CD14-positive monocyte (primary cell): ENCODE data around the gene TPRN. TPM values are rescaled to one million over a fixed set of nuclear protein-coding genes. Genes with fewer than 3 reads are reported as not detected.

Experiments
- DNase-seq, 3 donors: peaks; one replicate each; pipeline ENCODE4 v3.0.0-alpha.2; 2011 to 2022
- H2AFZ ChIP-seq: 2 replicates; pipeline ENCODE4 v1.6.0; 2012; ENCODE audit warnings: mild to moderate bottlenecking, low read depth, low read length, inconsistent platforms; ENCODE audit not compliant: insufficient read depth, poor library complexity, severe bottlenecking
- H3K27ac ChIP-seq, 2 donors: 1 replicate in 1 of 2; 2 replicates in 1 of 2; pipeline ENCODE4 v1.5.1; 2012 to 2013; ENCODE audit warnings: low read length in 2 of 2, control low read depth in 1 of 2, inconsistent platforms in 1 of 2, low read depth in 1 of 2, mild to moderate bottlenecking in 1 of 2
- H3K27me3 ChIP-seq, 2 donors: one replicate each; pipeline versions ENCODE4 v1.6.0 to v1.6.1; 2011 to 2013; ENCODE audit warnings: low read length in 2 of 2; ENCODE audit not compliant: control insufficient read depth in 2 of 2, insufficient read depth in 2 of 2
- H3K36me3 ChIP-seq, 2 donors: replicated peaks in 1 of 2; 1 replicate in 1 of 2; 2 replicates in 1 of 2; pipeline versions ENCODE4 v1.5.1 to v1.6.1; 2012 to 2013; ENCODE audit warnings: low read length in 2 of 2, control low read depth in 1 of 2, inconsistent platforms in 1 of 2, mild to moderate bottlenecking in 1 of 2; ENCODE audit not compliant: insufficient read depth in 2 of 2, control insufficient read depth in 1 of 2
- H3K4me1 ChIP-seq, 2 donors: 1 replicate in 1 of 2; 2 replicates in 1 of 2; pipeline versions ENCODE4 v1.5.1 to v1.6.1; 2012 to 2013; ENCODE audit warnings: low read length in 2 of 2, control low read depth in 1 of 2, inconsistent platforms in 1 of 2, mild to moderate bottlenecking in 1 of 2, moderate library complexity in 1 of 2; ENCODE audit not compliant: insufficient read depth in 2 of 2, control insufficient read depth in 1 of 2
- H3K4me2 ChIP-seq: replicated peaks from 2 replicates; pipeline ENCODE3; 2012; ENCODE audit warnings: low read length, moderate library complexity, mild to moderate bottlenecking; ENCODE audit not compliant: poor library complexity, severe bottlenecking; ENCODE audit errors: extremely low read depth
- H3K4me3 ChIP-seq, 3 experiments: fragments of 200-600 bp in 1 of 3; sonication (generic) in 1 of 3; replicated peaks in 1 of 3; 1 replicate in 2 of 3; 2 replicates in 1 of 3; pipeline ENCODE4 v1.5.1; 2011 to 2013; ENCODE audit warnings: low read length in 3 of 3, mild to moderate bottlenecking in 3 of 3, control low read depth in 2 of 3, low read depth in 2 of 3, inconsistent platforms in 1 of 3, moderate library complexity in 1 of 3
- H3K79me2 ChIP-seq: 2 replicates; pipeline ENCODE4 v1.6.0; 2012; ENCODE audit warnings: mild to moderate bottlenecking, control low read depth, inconsistent platforms, low read length, moderate library complexity; ENCODE audit not compliant: insufficient read depth
- H3K9ac ChIP-seq: 2 replicates; pipeline ENCODE4 v1.6.0; 2017; ENCODE audit warnings: low read length, mild to moderate bottlenecking; ENCODE audit not compliant: insufficient read depth, poor library complexity, severe bottlenecking
- H3K9me3 ChIP-seq, 2 donors: replicated peaks in 1 of 2; 1 replicate in 1 of 2; 2 replicates in 1 of 2; pipeline versions ENCODE4 v1.5.1 to v1.6.1; 2012 to 2013; ENCODE audit warnings: low read length in 2 of 2, control low read depth in 1 of 2; ENCODE audit not compliant: control insufficient read depth in 1 of 2, insufficient read depth in 1 of 2
- H4K20me1 ChIP-seq: 2 replicates; pipeline ENCODE4 v1.6.0; 2012; ENCODE audit warnings: mild to moderate bottlenecking, low read length, control low read depth, moderate library complexity; ENCODE audit not compliant: insufficient read depth
- H3K27ac Mint-ChIP-seq, 7 donors: one replicate each; pipeline ENCODE4 v1.8.0; 2020; ENCODE audit warnings: mild to moderate bottlenecking in 7 of 7, mixed read lengths in 7 of 7, moderate library complexity in 6 of 7, inconsistent platforms in 2 of 7
- H3K27me3 Mint-ChIP-seq, 3 donors: one replicate each; pipeline ENCODE4 v1.8.0; 2021 to 2022; ENCODE audit warnings: low read depth in 3 of 3, mild to moderate bottlenecking in 3 of 3, mixed read lengths in 3 of 3, moderate library complexity in 3 of 3, inconsistent platforms in 1 of 3
- H3K36me3 Mint-ChIP-seq, 2 donors: one replicate each; pipeline ENCODE4 v1.8.0; 2020; ENCODE audit warnings: mixed read lengths in 2 of 2, inconsistent platforms in 1 of 2, mild to moderate bottlenecking in 1 of 2
- H3K4me1 Mint-ChIP-seq: one replicate; pipeline ENCODE4 v1.8.0; 2020; ENCODE audit warnings: mild to moderate bottlenecking, mixed read lengths
- H3K4me3 Mint-ChIP-seq, 2 donors: one replicate each; pipeline ENCODE4 v1.8.0; 2020; ENCODE audit warnings: mild to moderate bottlenecking in 2 of 2, mixed read lengths in 2 of 2, moderate library complexity in 1 of 2
- H3K9me3 Mint-ChIP-seq, 7 donors: one replicate each; pipeline ENCODE4 v1.8.0; 2020 to 2022; ENCODE audit warnings: mixed read lengths in 7 of 7, mild to moderate bottlenecking in 6 of 7, moderate library complexity in 6 of 7, inconsistent platforms in 2 of 7
- WGBS: methylation state at CpG from one replicate; pipeline ENCODE4 v1.1.5; 2013; ENCODE audit warnings: missing lambda C conversion rate; ENCODE audit not compliant: insufficient coverage; 5-methylcytosine and 5-hydroxymethylcytosine counted together
- intact Hi-C, 2 donors: fragments of 100-400 bp; cut with micrococcal nuclease; formaldehyde crosslinking; loops; one replicate each; pipeline versions ENCODE4 v1.15.0 to v1.15.1; 2023
- polyA plus RNA-seq, 3 donors: library from polyadenylated mRNA; depleted of rRNA in 1 of 3; unstranded in 2 of 3; stranded (reverse) in 1 of 3; fragments of 300-500 nt in 2 of 3; fragments of >200 nt in 1 of 3; fragmentation: Illumina TruSeq in 2 of 3; gene quantifications; 1 replicate in 2 of 3; 2 replicates in 1 of 3; pipeline ENCODE4 v1.2.3, GENCODE V29; 2012 to 2021
- TF ChIP-seq, protein P1 (sequence below): fragments of 200-600 bp; IDR thresholded peaks from one replicate; pipeline ENCODE4 v1.8.0; 2022; ENCODE audit warnings: antibody characterized with exemption, mild to moderate bottlenecking

Gene TPRN
- polyA plus RNA-seq, 3 donors: 0.30 to 4.6 (median 0.46) TPM

DNA sequence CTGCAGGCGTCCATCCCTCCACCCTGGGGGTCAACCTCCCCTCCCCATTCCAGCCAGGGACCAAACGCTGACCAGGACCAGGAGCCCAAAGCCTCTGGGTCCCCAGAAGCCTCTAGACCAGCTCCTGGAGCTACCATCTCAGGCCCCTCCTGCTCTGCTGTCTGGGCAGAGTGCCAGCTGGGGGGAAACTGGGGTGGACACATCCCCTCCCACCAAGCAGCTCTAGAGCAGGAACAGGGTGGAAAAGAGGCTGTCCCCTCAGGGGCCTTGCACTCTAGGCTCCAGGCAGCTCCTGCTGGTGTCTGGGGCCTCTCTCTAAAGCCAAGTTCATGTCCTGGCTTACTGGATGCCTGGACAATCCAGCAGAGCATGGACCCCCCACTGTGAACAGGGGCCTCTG lies 7.7 kb downstream of the TPRN start:
- no peak overlapping the region for H3K4me3 Mint-ChIP-seq
- H3K27me3 ChIP-seq: no peaks in the 10 kb centered on the region
- no peak overlapping the region for H2AFZ ChIP-seq
- H3K79me2 ChIP-seq: peaks cover 28% of the 10 kb centered on the region
- WGBS: 100% methylated on average over 2 of the region's 2 CpGs
- no peak overlapping the region for H3K4me2 ChIP-seq
- peaks cover 19% of the 10 kb centered on the region for H3K4me1 Mint-ChIP-seq
- peaks cover 17 to 23% of the 10 kb centered on the region in 2 donors for H3K36me3 ChIP-seq
- no peaks in the 10 kb centered on the region for H3K9me3 ChIP-seq
- DNase-seq: no peak
- peaks cover 18 to 24% of the 10 kb centered on the region in 2 donors for H3K4me1 ChIP-seq
- peaks cover 32% of the 10 kb centered on the region for H4K20me1 ChIP-seq
- peaks cover 6 to 30% of the 10 kb centered on the region in 2 donors for H3K36me3 Mint-ChIP-seq
- peaks cover 0 to 2% (median 0%) of the 10 kb centered on the region in 7 donors for H3K9me3 Mint-ChIP-seq
- intact Hi-C loops: no loop called here
- H3K27ac Mint-ChIP-seq: no peak overlapping the region
- TF ChIP-seq, protein P1, sequence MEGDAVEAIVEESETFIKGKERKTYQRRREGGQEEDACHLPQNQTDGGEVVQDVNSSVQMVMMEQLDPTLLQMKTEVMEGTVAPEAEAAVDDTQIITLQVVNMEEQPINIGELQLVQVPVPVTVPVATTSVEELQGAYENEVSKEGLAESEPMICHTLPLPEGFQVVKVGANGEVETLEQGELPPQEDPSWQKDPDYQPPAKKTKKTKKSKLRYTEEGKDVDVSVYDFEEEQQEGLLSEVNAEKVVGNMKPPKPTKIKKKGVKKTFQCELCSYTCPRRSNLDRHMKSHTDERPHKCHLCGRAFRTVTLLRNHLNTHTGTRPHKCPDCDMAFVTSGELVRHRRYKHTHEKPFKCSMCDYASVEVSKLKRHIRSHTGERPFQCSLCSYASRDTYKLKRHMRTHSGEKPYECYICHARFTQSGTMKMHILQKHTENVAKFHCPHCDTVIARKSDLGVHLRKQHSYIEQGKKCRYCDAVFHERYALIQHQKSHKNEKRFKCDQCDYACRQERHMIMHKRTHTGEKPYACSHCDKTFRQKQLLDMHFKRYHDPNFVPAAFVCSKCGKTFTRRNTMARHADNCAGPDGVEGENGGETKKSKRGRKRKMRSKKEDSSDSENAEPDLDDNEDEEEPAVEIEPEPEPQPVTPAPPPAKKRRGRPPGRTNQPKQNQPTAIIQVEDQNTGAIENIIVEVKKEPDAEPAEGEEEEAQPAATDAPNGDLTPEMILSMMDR: no peak
- H3K27me3 Mint-ChIP-seq: no peaks in the 10 kb centered on the region
- no peak overlapping the region for H3K4me3 ChIP-seq
- H3K27ac ChIP-seq: no peak overlapping the region
- H3K9ac ChIP-seq: no peak overlapping the region

DNA sequence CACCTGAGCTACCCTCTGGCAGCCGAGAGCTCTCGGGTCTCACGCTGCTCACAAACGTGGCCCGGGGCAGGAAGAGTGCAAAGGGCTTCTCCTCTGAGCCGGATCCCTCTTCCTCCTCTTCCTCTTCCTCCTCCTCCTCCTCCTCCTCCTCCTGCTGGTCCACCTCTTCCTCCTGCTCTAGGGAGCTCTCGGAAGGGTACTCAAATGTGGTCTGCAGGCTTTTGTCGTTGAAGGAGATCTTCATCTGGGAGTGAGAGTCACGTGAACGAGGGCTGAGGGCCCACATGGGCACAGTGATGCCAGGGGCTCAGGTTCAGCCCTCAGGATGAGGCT lies 8.1 kb downstream of the TPRN start:
- 85% methylated on average over 9 of the region's 10 CpGs for WGBS
- Mint-ChIP-seq H3K4me3 (no peak overlapping the region), H3K27ac (no peak overlapping the region), H3K36me3 (peaks cover 6 to 32% of the 10 kb centered on the region in 2 donors), H3K4me1 (peaks cover 22% of the 10 kb centered on the region), H3K9me3 (peaks cover 0 to 2% (median 0%) of the 10 kb centered on the region in 7 donors), H3K27me3 (no peaks in the 10 kb centered on the region)
- Histone ChIP-seq H3K36me3 (peaks cover 17 to 23% of the 10 kb centered on the region in 2 donors), H3K4me1 (peaks cover 20 to 25% of the 10 kb centered on the region in 2 donors), H3K4me3 (no peak overlapping the region), H3K27ac (no peak overlapping the region), H3K9ac (no peak overlapping the region), H3K79me2 (peaks cover 29% of the 10 kb centered on the region), H4K20me1 (peaks cover 31% of the 10 kb centered on the region), H3K9me3 (no peaks in the 10 kb centered on the region), H2AFZ (no peak overlapping the region), H3K4me2 (no peak overlapping the region), H3K27me3 (no peaks in the 10 kb centered on the region)
- TF ChIP-seq, protein P1: no peak
- no peak for DNase-seq
- intact Hi-C loops: no loop called here
